ENCODE data around the gene PPIL6.

PPIL6 gene

DNA sequence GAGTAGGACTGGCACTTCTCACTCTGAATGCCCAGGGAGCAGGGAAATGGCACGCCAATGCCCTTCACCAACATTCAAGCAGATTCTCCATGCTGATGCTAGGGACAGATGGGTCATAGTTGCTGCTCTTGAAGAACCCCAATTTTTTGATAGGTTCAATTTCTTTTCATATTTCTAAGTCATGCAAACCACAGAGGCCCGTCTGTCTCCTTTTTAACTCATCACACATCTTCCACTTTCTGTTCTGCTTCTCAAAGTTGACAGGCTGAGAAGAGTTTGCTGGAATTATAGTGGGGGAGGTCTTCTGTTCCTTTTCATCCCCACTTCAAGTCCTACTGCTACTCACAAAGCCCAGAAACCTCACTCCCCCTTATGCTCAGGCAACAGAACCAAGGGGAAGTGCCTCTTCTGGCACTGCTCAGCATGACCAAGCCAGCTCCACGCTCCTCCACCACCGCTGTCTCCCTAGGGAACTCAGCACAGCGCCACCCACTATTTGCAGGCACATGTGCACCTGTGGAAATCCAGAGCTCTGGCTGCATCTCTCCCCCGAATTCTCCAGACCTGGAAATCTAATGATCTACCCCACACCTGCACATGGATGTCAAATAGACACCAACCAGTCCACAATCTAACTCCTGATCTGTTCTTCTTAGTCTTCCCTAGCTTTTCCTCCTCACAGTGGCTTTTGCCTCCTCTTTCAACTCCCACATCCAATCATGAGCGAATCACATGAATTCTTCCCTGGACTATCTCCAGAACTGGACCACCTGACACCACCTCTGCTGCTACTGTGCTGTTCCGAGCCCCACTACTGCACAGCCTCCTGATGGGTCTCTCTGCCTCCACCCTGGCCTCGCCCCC is 31.9 kb upstream of the PPIL6 start:
- TF ChIP-seq ZNF565 (CRISPR knock-in tag; conservative IDR thresholded peaks at IDR 0.05; ENCODE audit: low read depth) = no peak
- no peak for TF ChIP-seq TCF4 (CRISPR knock-in tag; IDR thresholded peaks at IDR 0.05; ENCODE audit: borderline replicate concordance)
- TF ChIP-seq, protein P1, sequence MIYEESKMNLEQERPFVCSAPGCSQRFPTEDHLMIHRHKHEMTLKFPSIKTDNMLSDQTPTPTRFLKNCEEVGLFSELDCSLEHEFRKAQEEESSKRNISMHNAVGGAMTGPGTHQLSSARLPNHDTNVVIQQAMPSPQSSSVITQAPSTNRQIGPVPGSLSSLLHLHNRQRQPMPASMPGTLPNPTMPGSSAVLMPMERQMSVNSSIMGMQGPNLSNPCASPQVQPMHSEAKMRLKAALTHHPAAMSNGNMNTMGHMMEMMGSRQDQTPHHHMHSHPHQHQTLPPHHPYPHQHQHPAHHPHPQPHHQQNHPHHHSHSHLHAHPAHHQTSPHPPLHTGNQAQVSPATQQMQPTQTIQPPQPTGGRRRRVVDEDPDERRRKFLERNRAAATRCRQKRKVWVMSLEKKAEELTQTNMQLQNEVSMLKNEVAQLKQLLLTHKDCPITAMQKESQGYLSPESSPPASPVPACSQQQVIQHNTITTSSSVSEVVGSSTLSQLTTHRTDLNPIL (CRISPR knock-in tag; IDR thresholded peaks at IDR 0.05; ENCODE audit: low read depth) = no peak
- no peak for TF ChIP-seq ZFP30 (CRISPR knock-in tag; IDR thresholded peaks at IDR 0.05)
- no peak for TF ChIP-seq OSR1 (CRISPR knock-in tag; IDR thresholded peaks at IDR 0.05)
- no peak for TF ChIP-seq ESRRG (CRISPR knock-in tag; IDR thresholded peaks at IDR 0.05)
- TF ChIP-seq, protein P2, sequence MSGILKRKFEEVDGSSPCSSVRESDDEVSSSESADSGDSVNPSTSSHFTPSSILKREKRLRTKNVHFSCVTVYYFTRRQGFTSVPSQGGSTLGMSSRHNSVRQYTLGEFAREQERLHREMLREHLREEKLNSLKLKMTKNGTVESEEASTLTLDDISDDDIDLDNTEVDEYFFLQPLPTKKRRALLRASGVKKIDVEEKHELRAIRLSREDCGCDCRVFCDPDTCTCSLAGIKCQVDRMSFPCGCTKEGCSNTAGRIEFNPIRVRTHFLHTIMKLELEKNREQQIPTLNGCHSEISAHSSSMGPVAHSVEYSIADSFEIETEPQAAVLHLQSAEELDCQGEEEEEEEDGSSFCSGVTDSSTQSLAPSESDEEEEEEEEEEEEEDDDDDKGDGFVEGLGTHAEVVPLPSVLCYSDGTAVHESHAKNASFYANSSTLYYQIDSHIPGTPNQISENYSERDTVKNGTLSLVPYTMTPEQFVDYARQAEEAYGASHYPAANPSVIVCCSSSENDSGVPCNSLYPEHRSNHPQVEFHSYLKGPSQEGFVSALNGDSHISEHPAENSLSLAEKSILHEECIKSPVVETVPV (CRISPR knock-in tag; IDR thresholded peaks at IDR 0.05) = no peak
- TF ChIP-seq CSDC2 (CRISPR knock-in tag; IDR thresholded peaks at IDR 0.05) = no peak
- no peak for TF ChIP-seq ARNTL (CRISPR knock-in tag; IDR thresholded peaks at IDR 0.05; ENCODE audit: borderline replicate concordance, low read depth)
- TF ChIP-seq ZNF70 (CRISPR knock-in tag; IDR thresholded peaks at IDR 0.05) = no peak
- TF ChIP-seq, protein P3, sequence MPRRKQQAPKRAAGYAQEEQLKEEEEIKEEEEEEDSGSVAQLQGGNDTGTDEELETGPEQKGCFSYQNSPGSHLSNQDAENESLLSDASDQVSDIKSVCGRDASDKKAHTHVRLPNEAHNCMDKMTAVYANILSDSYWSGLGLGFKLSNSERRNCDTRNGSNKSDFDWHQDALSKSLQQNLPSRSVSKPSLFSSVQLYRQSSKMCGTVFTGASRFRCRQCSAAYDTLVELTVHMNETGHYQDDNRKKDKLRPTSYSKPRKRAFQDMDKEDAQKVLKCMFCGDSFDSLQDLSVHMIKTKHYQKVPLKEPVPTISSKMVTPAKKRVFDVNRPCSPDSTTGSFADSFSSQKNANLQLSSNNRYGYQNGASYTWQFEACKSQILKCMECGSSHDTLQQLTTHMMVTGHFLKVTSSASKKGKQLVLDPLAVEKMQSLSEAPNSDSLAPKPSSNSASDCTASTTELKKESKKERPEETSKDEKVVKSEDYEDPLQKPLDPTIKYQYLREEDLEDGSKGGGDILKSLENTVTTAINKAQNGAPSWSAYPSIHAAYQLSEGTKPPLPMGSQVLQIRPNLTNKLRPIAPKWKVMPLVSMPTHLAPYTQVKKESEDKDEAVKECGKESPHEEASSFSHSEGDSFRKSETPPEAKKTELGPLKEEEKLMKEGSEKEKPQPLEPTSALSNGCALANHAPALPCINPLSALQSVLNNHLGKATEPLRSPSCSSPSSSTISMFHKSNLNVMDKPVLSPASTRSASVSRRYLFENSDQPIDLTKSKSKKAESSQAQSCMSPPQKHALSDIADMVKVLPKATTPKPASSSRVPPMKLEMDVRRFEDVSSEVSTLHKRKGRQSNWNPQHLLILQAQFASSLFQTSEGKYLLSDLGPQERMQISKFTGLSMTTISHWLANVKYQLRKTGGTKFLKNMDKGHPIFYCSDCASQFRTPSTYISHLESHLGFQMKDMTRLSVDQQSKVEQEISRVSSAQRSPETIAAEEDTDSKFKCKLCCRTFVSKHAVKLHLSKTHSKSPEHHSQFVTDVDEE (CRISPR knock-in tag; IDR thresholded peaks at IDR 0.05) = no peak
- TF ChIP-seq, protein P4, sequence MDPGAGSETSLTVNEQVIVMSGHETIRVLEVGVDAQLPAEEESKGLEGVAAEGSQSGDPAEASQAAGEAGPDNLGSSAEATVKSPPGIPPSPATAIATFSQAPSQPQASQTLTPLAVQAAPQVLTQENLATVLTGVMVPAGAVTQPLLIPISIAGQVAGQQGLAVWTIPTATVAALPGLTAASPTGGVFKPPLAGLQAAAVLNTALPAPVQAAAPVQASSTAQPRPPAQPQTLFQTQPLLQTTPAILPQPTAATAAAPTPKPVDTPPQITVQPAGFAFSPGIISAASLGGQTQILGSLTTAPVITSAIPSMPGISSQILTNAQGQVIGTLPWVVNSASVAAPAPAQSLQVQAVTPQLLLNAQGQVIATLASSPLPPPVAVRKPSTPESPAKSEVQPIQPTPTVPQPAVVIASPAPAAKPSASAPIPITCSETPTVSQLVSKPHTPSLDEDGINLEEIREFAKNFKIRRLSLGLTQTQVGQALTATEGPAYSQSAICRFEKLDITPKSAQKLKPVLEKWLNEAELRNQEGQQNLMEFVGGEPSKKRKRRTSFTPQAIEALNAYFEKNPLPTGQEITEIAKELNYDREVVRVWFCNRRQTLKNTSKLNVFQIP (CRISPR knock-in tag; IDR thresholded peaks at IDR 0.05; ENCODE audit: borderline replicate concordance, low read depth) = no peak
- TF ChIP-seq, protein P5, sequence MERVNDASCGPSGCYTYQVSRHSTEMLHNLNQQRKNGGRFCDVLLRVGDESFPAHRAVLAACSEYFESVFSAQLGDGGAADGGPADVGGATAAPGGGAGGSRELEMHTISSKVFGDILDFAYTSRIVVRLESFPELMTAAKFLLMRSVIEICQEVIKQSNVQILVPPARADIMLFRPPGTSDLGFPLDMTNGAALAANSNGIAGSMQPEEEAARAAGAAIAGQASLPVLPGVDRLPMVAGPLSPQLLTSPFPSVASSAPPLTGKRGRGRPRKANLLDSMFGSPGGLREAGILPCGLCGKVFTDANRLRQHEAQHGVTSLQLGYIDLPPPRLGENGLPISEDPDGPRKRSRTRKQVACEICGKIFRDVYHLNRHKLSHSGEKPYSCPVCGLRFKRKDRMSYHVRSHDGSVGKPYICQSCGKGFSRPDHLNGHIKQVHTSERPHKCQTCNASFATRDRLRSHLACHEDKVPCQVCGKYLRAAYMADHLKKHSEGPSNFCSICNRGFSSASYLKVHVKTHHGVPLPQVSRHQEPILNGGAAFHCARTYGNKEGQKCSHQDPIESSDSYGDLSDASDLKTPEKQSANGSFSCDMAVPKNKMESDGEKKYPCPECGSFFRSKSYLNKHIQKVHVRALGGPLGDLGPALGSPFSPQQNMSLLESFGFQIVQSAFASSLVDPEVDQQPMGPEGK (CRISPR knock-in tag; IDR thresholded peaks at IDR 0.05; ENCODE audit: borderline replicate concordance) = no peak
- TF ChIP-seq ZC3H10 (CRISPR knock-in tag; IDR thresholded peaks at IDR 0.05) = no peak
- TF ChIP-seq TOX (CRISPR knock-in tag; IDR thresholded peaks at IDR 0.05; ENCODE audit: borderline replicate concordance) = no peak
- no peak for TF ChIP-seq ISL1 (CRISPR knock-in tag; IDR thresholded peaks at IDR 0.05)
- TF ChIP-seq RARB (CRISPR knock-in tag; IDR thresholded peaks at IDR 0.05) = no peak
- TF ChIP-seq ZNF8 (CRISPR knock-in tag; IDR thresholded peaks at IDR 0.05) = no peak
- TF ChIP-seq BACH2 (CRISPR knock-in tag; IDR thresholded peaks at IDR 0.05; ENCODE audit: borderline replicate concordance) = no peak
- no peak for ATAC-seq

DNA sequence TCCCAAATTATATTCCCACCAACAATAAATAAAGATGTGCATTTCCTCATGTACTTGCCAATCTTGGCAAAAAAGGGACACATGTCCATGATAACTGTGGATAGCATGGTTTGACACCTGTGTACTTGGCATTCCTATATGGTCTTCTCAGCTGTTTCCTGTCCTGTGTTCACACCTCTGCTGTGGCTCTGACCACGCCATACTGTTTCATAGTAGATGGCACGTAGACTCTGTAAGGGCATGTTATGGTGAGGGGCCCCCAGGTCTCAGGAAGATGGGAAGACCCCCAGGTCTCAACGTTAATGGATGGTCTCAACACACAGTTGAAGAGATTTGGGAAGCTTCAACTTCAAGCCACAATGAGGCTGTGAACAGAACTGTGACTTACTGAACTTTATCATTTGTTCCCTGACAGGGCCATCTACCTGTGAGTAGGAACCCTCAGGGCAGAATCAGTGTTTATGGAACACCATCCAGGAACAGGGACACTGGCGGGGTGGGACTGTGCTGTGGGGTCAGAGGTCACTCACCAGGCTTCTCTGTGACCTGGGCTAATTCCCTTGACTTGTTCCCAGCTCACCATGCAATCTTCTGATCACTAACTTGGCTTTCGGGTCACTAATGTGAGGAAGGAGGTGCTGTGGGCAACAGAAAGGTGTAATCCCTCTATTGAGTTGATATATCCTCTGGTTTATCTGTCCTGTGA is 30.8 kb upstream of the PPIL6 start:
- ATAC-seq = no peak
- TF ChIP-seq ESRRG (CRISPR knock-in tag; IDR thresholded peaks at IDR 0.05) = no peak
- TF ChIP-seq TCF4 (CRISPR knock-in tag; IDR thresholded peaks at IDR 0.05; ENCODE audit: borderline replicate concordance) = no peak
- TF ChIP-seq TOX (CRISPR knock-in tag; IDR thresholded peaks at IDR 0.05; ENCODE audit: borderline replicate concordance) = no peak
- no peak for TF ChIP-seq ARNTL (CRISPR knock-in tag; IDR thresholded peaks at IDR 0.05; ENCODE audit: borderline replicate concordance, low read depth)
- TF ChIP-seq, protein P3 (CRISPR knock-in tag; IDR thresholded peaks at IDR 0.05) = no peak
- TF ChIP-seq, protein P5 (CRISPR knock-in tag; IDR thresholded peaks at IDR 0.05; ENCODE audit: borderline replicate concordance) = no peak
- no peak for TF ChIP-seq ZNF70 (CRISPR knock-in tag; IDR thresholded peaks at IDR 0.05)
- no peak for TF ChIP-seq ZC3H10 (CRISPR knock-in tag; IDR thresholded peaks at IDR 0.05)
